ENCODE results near the gene BARD1.

- TF ChIP-seq NPAS2 (CRISPR knock-in tag; IDR thresholded peaks at IDR 0.05; ENCODE audit: borderline replicate concordance) (no peak), CREB1 (IDR thresholded peaks at IDR 0.05) (no peak), CREB1 (CRISPR knock-in tag; IDR thresholded peaks at IDR 0.05) (no peak), AFF4 (CRISPR knock-in tag; IDR thresholded peaks at IDR 0.05) (no peak), DRAP1 (CRISPR knock-in tag; IDR thresholded peaks at IDR 0.05) (no peak), REST (IDR thresholded peaks at IDR 0.05; ENCODE audit: borderline replicate concordance in 1 of 2, low read depth in 1 of 2, low read length in 2 of 2) (no peak), ZGPAT (CRISPR knock-in tag; IDR thresholded peaks at IDR 0.05) (no peak), IKZF1 (IDR thresholded peaks at IDR 0.05) (no peak), ZZZ3 (CRISPR knock-in tag; IDR thresholded peaks at IDR 0.05; ENCODE audit: borderline replicate concordance) (no peak), MIER2 (CRISPR knock-in tag; IDR thresholded peaks at IDR 0.05) (no peak), CTCF (CRISPR knock-in tag; IDR thresholded peaks at IDR 0.05) (no peak), ADNP (CRISPR knock-in tag; IDR thresholded peaks at IDR 0.05) (no peak), STAT5B (CRISPR knock-in tag; IDR thresholded peaks at IDR 0.05) (no peak), ZNF562 (CRISPR knock-in tag; IDR thresholded peaks at IDR 0.05; ENCODE audit: borderline replicate concordance) (no peak)
These were observed 98.8 kb downstream of the BARD1 start for GRCh38 chr2:214710729-214711128.
